Fibroblast of villous mesenchyme (primary cell): ENCODE measurements around the gene CABP1. TPM values are rescaled to one million over a fixed set of nuclear protein-coding genes. Genes with fewer than 3 reads are reported as not detected.

ENCODE experiments used
- DNase-seq: peaks from one replicate; pipeline ENCODE4 v3.0.0-alpha.2; 2010; ENCODE audit warnings: low read depth
- H3K4me3 ChIP-seq: 2 replicates; pipeline ENCODE4 v1.5.1; 2011; ENCODE audit warnings: low read depth, mild to moderate bottlenecking, low read length
- CTCF ChIP-seq: IDR thresholded peaks from 2 replicates; pipeline ENCODE4 v1.5.1; 2012; ENCODE audit warnings: low read depth, mild to moderate bottlenecking, low read length; ENCODE audit not compliant: insufficient read depth
- total RNA-seq: library from RNA; depleted of rRNA; stranded (reverse); fragments of >200 nt; gene quantifications from 2 replicates; pipeline ENCODE4 v1.2.3, GENCODE V29; 2012

CABP1 gene
- total RNA-seq, 1 donor, result not detected

- DNase-seq, result no peak
- TF ChIP-seq CTCF, result no peak
Observed at GRCh38 chr12:120680165-120680738, 39.8 kb downstream of the CABP1 start.

GRCh38 chr12:120684523-120684932 is 44.1 kb downstream of the CABP1 start:
- no peak overlapping the region for H3K4me3 ChIP-seq
- TF ChIP-seq CTCF, result no peak
- DNase-seq, result peak; percentile 75

More at GRCh38 chr12:120680165-120680738, 39.8 kb downstream of the CABP1 start:
- H3K4me3 ChIP-seq, result no peak overlapping the region

- DNase-seq, result no peak
- no peak overlapping the region for H3K4me3 ChIP-seq
- TF ChIP-seq CTCF, result no peak
Observed at GRCh38 chr12:120685522-120685921, 45.1 kb downstream of the CABP1 start.

- no peak for TF ChIP-seq CTCF
- peak overlapping the region; percentile 78 for H3K4me3 ChIP-seq
- peak; percentile 98 for DNase-seq
Observed at GRCh38 chr12:120686151-120686689, 45.8 kb downstream of the CABP1 start.

GRCh38 chr12:120686690-120687577 is 46.5 kb downstream of the CABP1 start, which contains the start of gene MLEC:
MLEC (plus strand) TSS chr12:120687149; CDS start chr12:120687297, 148 bp downstream.
- no peak for TF ChIP-seq CTCF
- H3K4me3 ChIP-seq, result peak within 1 kb of the TSS; percentile 78
- DNase-seq, result peak; percentile 97

- H3K4me3 ChIP-seq, result peak overlapping the region; percentile 78
- DNase-seq, result peak; percentile 27
- peak; percentile 2 for TF ChIP-seq CTCF
Observed at GRCh38 chr12:120687578-120688289, 47.3 kb downstream of the CABP1 start.
